SK-N-SH (cell line): ENCODE data around the gene DDC.

Experiments
- CHD2 ChIP-seq: fragments of 150-350 bp; IDR thresholded peaks from 2 replicates; pipeline ENCODE4 v1.6.1; 2018; ENCODE audit warnings: low read length; ENCODE audit not compliant: partially characterized antibody
- CTCF ChIP-seq: fragments of 200-600 bp; sonication (generic); IDR thresholded peaks from 2 replicates; pipeline ENCODE4 v1.6.1; 2017; ENCODE audit warnings: antibody characterized with exemption, mild to moderate bottlenecking, moderate library complexity
- EP300 ChIP-seq, 2 experiments: IDR thresholded peaks; 2 replicates each; pipeline versions ENCODE4 v1.4.0 to v1.6.1; 2012; ENCODE audit warnings: borderline replicate concordance in 1 of 2, low read depth in 1 of 2, low read length in 1 of 2
- EZH2phosphoT487 ChIP-seq: fragments of 200-600 bp; sonication (generic); IDR thresholded peaks from 2 replicates; pipeline ENCODE4 v1.6.1; 2017; ENCODE audit warnings: low read depth, mixed run types, mild to moderate bottlenecking, antibody characterized with exemption, moderate library complexity, borderline replicate concordance
- FOXM1 ChIP-seq: IDR thresholded peaks from 2 replicates; pipeline ENCODE4 v1.4.0; 2012; ENCODE audit warnings: low read depth, mild to moderate bottlenecking
- GABPA ChIP-seq: IDR thresholded peaks from 2 replicates; pipeline ENCODE4 v1.4.0; 2012; ENCODE audit warnings: low read depth, mild to moderate bottlenecking
- MAX ChIP-seq: IDR thresholded peaks from 2 replicates; pipeline ENCODE4 v1.4.0; 2012; ENCODE audit warnings: low read depth
- RCOR1 ChIP-seq: fragments of 150-350 bp; IDR thresholded peaks from 2 replicates; pipeline ENCODE4 v1.6.1; 2017; ENCODE audit warnings: antibody characterized with exemption, low read length
- REST ChIP-seq: IDR thresholded peaks from 2 replicates; pipeline ENCODE4 v1.6.1; 2012; ENCODE audit warnings: mild to moderate bottlenecking, low read depth, low read length, moderate library complexity
- RFX5 ChIP-seq: IDR thresholded peaks from 2 replicates; pipeline ENCODE4 v1.6.1; 2012; ENCODE audit warnings: mild to moderate bottlenecking, improper control_type of control experiment, low read length
- RXRA ChIP-seq: IDR thresholded peaks from 2 replicates; pipeline ENCODE4 v1.4.0; 2012; ENCODE audit warnings: low read depth, mild to moderate bottlenecking, borderline replicate concordance
- SMC3 ChIP-seq: IDR thresholded peaks from 2 replicates; pipeline ENCODE4 v1.6.1; 2012; ENCODE audit warnings: low read depth, low read length, improper control_type of control experiment
- USF1 ChIP-seq: IDR thresholded peaks from 2 replicates; pipeline ENCODE4 v1.4.0; 2012; ENCODE audit warnings: low read depth, borderline replicate concordance

GRCh38 chr7:50428911-50429310 lies 136.3 kb downstream of the DDC start:
- no peak for TF ChIP-seq RFX5
- TF ChIP-seq CTCF = no peak
- TF ChIP-seq FOXM1 = no peak
- TF ChIP-seq CHD2 = no peak
- TF ChIP-seq EP300 (IDR thresholded peaks at IDR 0.05; ENCODE audit: borderline replicate concordance in 1 of 2, low read depth in 1 of 2, low read length in 1 of 2) = no peak
- TF ChIP-seq RCOR1 = no peak
- TF ChIP-seq MAX = no peak
- no peak for TF ChIP-seq SMC3
- TF ChIP-seq USF1 = no peak
- TF ChIP-seq RXRA = no peak
- no peak for TF ChIP-seq EZH2phosphoT487
- TF ChIP-seq GABPA = no peak
- TF ChIP-seq REST = no peak
